IMR-90 (cell line): ENCODE results near the gene UBASH3A. TPM values are rescaled to one million over a fixed set of nuclear protein-coding genes. Genes with fewer than 3 reads are reported as not detected.

Experiments used
- ATAC-seq: fragments of 200-7000 bp; cut with Tn5 transposase; 2 replicates; pipeline ENCODE4 v1.9.1; 2020; ENCODE audit warnings: low read depth, mild to moderate bottlenecking, moderate library complexity
- BruUV-seq: library from RNA; stranded (reverse); fragments of 400-500 nt; replicated peaks from 2 replicates; lab custom pipeline; 2021; lab: Mats Ljungman, UMichigan
- CTCF ChIA-PET: fragments of 300-600 bp; formaldehyde crosslinking; extraction: SDS; loops from one replicate; lab custom pipeline; 2021; ENCODE audit warnings: antibody characterized with exemption; lab: Yijun Ruan, JAX
- POLR2A ChIA-PET: fragments of 300-600 bp; sonication (Branson Sonifier 250); formaldehyde crosslinking; loops from one replicate; lab custom pipeline; 2022; ENCODE audit warnings: antibody characterized with exemption; ENCODE audit not compliant: unreplicated experiment; lab: Charles Lee
- DNase-seq: peaks from one replicate; pipeline ENCODE4 v3.0.0; 2013
- H2AFZ ChIP-seq: replicated peaks from 2 replicates; pipeline ENCODE3; 2013; ENCODE audit warnings: low read length, mild to moderate bottlenecking; ENCODE audit not compliant: poor library complexity
- H2AK5ac ChIP-seq: 2 replicates; pipeline ENCODE4 v1.6.1; 2013; ENCODE audit warnings: low read depth, low read length, inconsistent platforms
- H2AK9ac ChIP-seq: replicated peaks from 2 replicates; pipeline ENCODE3; 2013; ENCODE audit warnings: mild to moderate bottlenecking, low read depth, low read length, moderate library complexity; ENCODE audit not compliant: poor library complexity
- H2BK120ac ChIP-seq: 2 replicates; pipeline ENCODE4 v1.6.1; 2013; ENCODE audit warnings: low read depth, low read length, inconsistent platforms
- H2BK15ac ChIP-seq: 3 replicates; pipeline ENCODE4 v1.6.1; 2013; ENCODE audit warnings: low read depth, low read length, inconsistent platforms
- H2BK20ac ChIP-seq: 2 replicates; pipeline ENCODE4 v1.6.1; 2013; ENCODE audit warnings: low read depth, mild to moderate bottlenecking, inconsistent platforms, low read length, moderate library complexity
- H2BK5ac ChIP-seq: 2 replicates; pipeline ENCODE4 v1.6.1; 2013; ENCODE audit warnings: mild to moderate bottlenecking, low read depth, low read length, inconsistent platforms; ENCODE audit not compliant: poor library complexity, severe bottlenecking
- H3K14ac ChIP-seq: replicated peaks from 2 replicates; pipeline ENCODE4 v1.6.1; 2013; ENCODE audit warnings: low read depth, low read length, inconsistent platforms
- H3K18ac ChIP-seq: 2 replicates; pipeline ENCODE4 v1.6.1; 2013; ENCODE audit warnings: low read depth, low read length, control low read depth
- H3K23ac ChIP-seq: 2 replicates; pipeline ENCODE4 v1.6.1; 2013; ENCODE audit warnings: low read depth, low read length, inconsistent platforms
- H3K27ac ChIP-seq: 2 replicates; pipeline ENCODE4 v1.5.1; 2013; ENCODE audit warnings: mild to moderate bottlenecking, control low read depth, low read length; ENCODE audit not compliant: insufficient read depth
- H3K27me3 ChIP-seq: 2 replicates; pipeline ENCODE4 v1.6.1; 2013; ENCODE audit warnings: low read length; ENCODE audit not compliant: control insufficient read depth, insufficient read depth
- H3K36me3 ChIP-seq: 2 replicates; pipeline ENCODE4 v1.6.1; 2013; ENCODE audit warnings: low read length, mixed read lengths; ENCODE audit not compliant: control insufficient read depth, insufficient read depth
- H3K4ac ChIP-seq: 2 replicates; pipeline ENCODE4 v1.6.1; 2013; ENCODE audit warnings: low read depth, low read length, inconsistent platforms
- H3K4me1 ChIP-seq: 2 replicates; pipeline ENCODE4 v1.6.1; 2013; ENCODE audit warnings: low read length, mixed read lengths; ENCODE audit not compliant: control insufficient read depth, insufficient read depth
- H3K4me2 ChIP-seq: 2 replicates; pipeline ENCODE4 v1.6.1; 2013; ENCODE audit warnings: low read depth, mild to moderate bottlenecking, control low read depth, low read length, moderate library complexity
- H3K4me3 ChIP-seq: 2 replicates; pipeline ENCODE4 v1.5.1; 2013; ENCODE audit warnings: low read depth, mild to moderate bottlenecking, control low read depth, low read length, moderate library complexity; ENCODE audit not compliant: insufficient read depth
- H3K56ac ChIP-seq: 2 replicates; pipeline ENCODE4 v1.6.1; 2013; ENCODE audit warnings: low read length, inconsistent platforms; ENCODE audit not compliant: insufficient read depth; ENCODE audit errors: extremely low read depth
- H3K79me1 ChIP-seq, 2 experiments: 2 replicates each; pipeline ENCODE4 v1.6.1; 2013; ENCODE audit warnings: low read length in 2 of 2, inconsistent platforms in 1 of 2, low read depth in 1 of 2
- H3K9ac ChIP-seq: 2 replicates; pipeline ENCODE4 v1.6.1; 2013; ENCODE audit warnings: low read depth, low read length, control low read depth
- H3K9me1 ChIP-seq: 2 replicates; pipeline ENCODE4 v1.6.1; 2013; ENCODE audit warnings: low read length, inconsistent platforms; ENCODE audit not compliant: insufficient read depth
- H3K9me3 ChIP-seq: 2 replicates; pipeline ENCODE4 v1.6.1; 2013; ENCODE audit warnings: low read length; ENCODE audit not compliant: control insufficient read depth, insufficient read depth
- H4K20me1 ChIP-seq: 2 replicates; pipeline ENCODE4 v1.6.1; 2013; ENCODE audit warnings: low read length, inconsistent platforms; ENCODE audit not compliant: insufficient read depth
- H4K5ac ChIP-seq: 2 replicates; pipeline ENCODE4 v1.6.1; 2013; ENCODE audit warnings: mild to moderate bottlenecking, low read depth, low read length, control low read depth
- H4K8ac ChIP-seq, 2 experiments: 2 replicates each; pipeline ENCODE4 v1.6.1; 2013; ENCODE audit warnings: low read depth in 2 of 2, low read length in 2 of 2, control low read depth in 1 of 2, inconsistent platforms in 1 of 2
- H4K91ac ChIP-seq: 2 replicates; pipeline ENCODE4 v1.6.1; 2013; ENCODE audit warnings: low read depth, low read length, inconsistent platforms; ENCODE audit not compliant: insufficient read depth
- BHLHE40 ChIP-seq: fragments of 150-350 bp; IDR thresholded peaks from 2 replicates; pipeline ENCODE4 v1.6.1; 2016; ENCODE audit warnings: mild to moderate bottlenecking, low read depth, low read length
- CEBPB ChIP-seq: IDR thresholded peaks from 2 replicates; pipeline ENCODE4 v1.6.1; 2012; ENCODE audit warnings: low read depth, low read length, improper control_type of control experiment
- CTCF ChIP-seq: conservative IDR thresholded peaks from 2 replicates; pipeline ENCODE4 v1.5.1; 2012; ENCODE audit warnings: mild to moderate bottlenecking, low read depth, low read length, improper control_type of control experiment
- MAFK ChIP-seq: IDR thresholded peaks from 2 replicates; pipeline ENCODE4 v1.6.1; 2012; ENCODE audit warnings: low read depth, low read length, improper control_type of control experiment
- MAZ ChIP-seq: IDR thresholded peaks from 2 replicates; pipeline ENCODE4 v1.6.1; 2012; ENCODE audit warnings: low read depth, mild to moderate bottlenecking, low read length, improper control_type of control experiment, moderate library complexity, borderline replicate concordance
- MXI1 ChIP-seq: IDR thresholded peaks from 2 replicates; pipeline ENCODE4 v1.6.1; 2012; ENCODE audit warnings: low read depth, mild to moderate bottlenecking, low read length, moderate library complexity, borderline replicate concordance
- POLR2A ChIP-seq: IDR thresholded peaks from 2 replicates; pipeline ENCODE4 v1.6.1; 2012; ENCODE audit warnings: mild to moderate bottlenecking, low read depth, low read length
- RAD21 ChIP-seq: IDR thresholded peaks from 2 replicates; pipeline ENCODE4 v1.6.1; 2012; ENCODE audit warnings: low read length, improper control_type of control experiment
- SMC3 ChIP-seq: fragments of 150-350 bp; IDR thresholded peaks from 2 replicates; pipeline ENCODE4 v1.6.1; 2016; ENCODE audit warnings: low read depth, mild to moderate bottlenecking, antibody characterized with exemption, low read length, moderate library complexity
- whole genome bisulfite sequencing, 2 experiments: methylation state at CpG; one replicate each; pipeline versions ENCODE4 v1.1.5 to v1.1.7; 2013; ENCODE audit warnings: missing lambda C conversion rate in 2 of 2; ENCODE audit not compliant: insufficient read length in 1 of 2; ENCODE audit errors: extremely low coverage in 2 of 2; 5-methylcytosine and 5-hydroxymethylcytosine counted together
- dilution Hi-C: fragments of 300-500 bp; cut with HindIII; formaldehyde crosslinking; loops from one replicate; pipeline ENCODE4 v1.14.3; 2018; ENCODE audit warnings: low sequenced_read_pairs; ENCODE audit not compliant: unreplicated experiment
- in situ Hi-C: fragments of 300-500 bp; cut with MboI; formaldehyde crosslinking; loops from 3 replicates; pipeline ENCODE4 v1.14.3; 2019; ENCODE audit warnings: low sequenced_read_pairs, inconsistent platforms, mixed read lengths
- intact Hi-C: fragments of 100-400 bp; cut with micrococcal nuclease; formaldehyde crosslinking; loops from 2 replicates; pipeline ENCODE4 v1.10.0; 2022
- polyA plus RNA-seq, 3 experiments: library from polyadenylated mRNA; depleted of rRNA; stranded (reverse); fragments of >200 nt; gene quantifications; 2 replicates each; pipeline ENCODE4 v1.2.3, GENCODE V29; 2012; ENCODE audit warnings: low replicate concordance in 1 of 3
- total RNA-seq: library from RNA; depleted of rRNA; stranded (reverse); fragments of >200 nt; gene quantifications from 2 replicates; pipeline ENCODE4 v1.2.3, GENCODE V29; 2012
- TF ChIP-seq, protein P1 (sequence below): fragments of 150-350 bp; IDR thresholded peaks from 2 replicates; pipeline ENCODE4 v1.6.1; 2016; ENCODE audit warnings: low read depth, mild to moderate bottlenecking, low read length, moderate library complexity, borderline replicate concordance

UBASH3A gene
- total and polyA plus RNA-seq, 2 of the 4 experiments (the other 2 are of a cell fraction) = not detected

DNA sequence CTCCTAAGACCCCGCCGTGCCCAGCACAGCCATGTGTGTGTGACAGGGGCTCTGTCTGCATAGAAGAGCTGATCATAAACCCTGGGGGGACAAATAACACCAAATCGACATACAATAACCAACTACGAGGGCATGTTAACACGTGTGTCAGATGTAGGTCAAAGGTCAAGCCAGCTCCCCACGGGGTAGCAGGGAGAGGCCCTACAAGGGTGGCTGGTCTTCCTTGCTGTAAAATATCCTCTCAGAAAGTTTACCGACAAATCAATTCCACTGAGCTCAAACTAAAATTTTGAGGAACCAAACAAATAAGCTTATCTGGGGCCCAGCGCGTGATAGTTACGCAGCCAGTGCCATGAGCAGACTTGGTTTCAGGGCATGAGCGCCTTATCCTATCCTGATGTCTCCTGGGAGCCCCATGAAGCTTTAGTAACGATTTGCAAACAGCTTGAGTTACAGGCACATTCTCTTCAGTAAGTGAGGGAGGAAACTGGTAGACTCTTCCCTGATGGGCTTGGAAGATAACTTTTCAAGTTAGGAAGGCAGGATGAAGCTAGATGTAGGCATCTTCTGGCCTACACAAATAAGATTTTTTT lies 5.2 kb upstream of the UBASH3A start:
- Histone ChIP-seq H4K91ac (no peak overlapping the region), H3K4me1 (no peaks in the 10 kb centered on the region), H4K5ac (no peak overlapping the region), H3K9ac (no peak overlapping the region), H4K20me1 (no peaks in the 10 kb centered on the region), H3K23ac (no peak overlapping the region), H2BK20ac (no peak overlapping the region), H2AK5ac (no peak overlapping the region), H2AFZ (no peak overlapping the region), H3K9me1 (no peaks in the 10 kb centered on the region), H3K4me3 (no peak overlapping the region), H3K36me3 (no peaks in the 10 kb centered on the region), H2BK15ac (no peak overlapping the region), H2BK120ac (no peak overlapping the region), H3K4me2 (no peak overlapping the region), H2BK5ac (no peak overlapping the region), H3K27ac (no peak overlapping the region), H3K14ac (no peak overlapping the region), H4K8ac (no peak overlapping the region), H3K27me3 (peaks cover 12% of the 10 kb centered on the region), H2AK9ac (no peak overlapping the region), H3K56ac (no peak overlapping the region), H3K9me3 (no peaks in the 10 kb centered on the region), H3K18ac (no peak overlapping the region), H3K79me1 (no peaks in the 10 kb centered on the region), H3K4ac (no peak overlapping the region)
- no peak for TF ChIP-seq MAZ
- TF ChIP-seq MAFK = no peak
- no peak for TF ChIP-seq MXI1
- TF ChIP-seq POLR2A = no peak
- TF ChIP-seq BHLHE40 = no peak
- TF ChIP-seq SMC3 = no peak
- no peak for TF ChIP-seq RAD21
- TF ChIP-seq CTCF = no peak
- TF ChIP-seq CEBPB = no peak
- TF ChIP-seq, protein P1, sequence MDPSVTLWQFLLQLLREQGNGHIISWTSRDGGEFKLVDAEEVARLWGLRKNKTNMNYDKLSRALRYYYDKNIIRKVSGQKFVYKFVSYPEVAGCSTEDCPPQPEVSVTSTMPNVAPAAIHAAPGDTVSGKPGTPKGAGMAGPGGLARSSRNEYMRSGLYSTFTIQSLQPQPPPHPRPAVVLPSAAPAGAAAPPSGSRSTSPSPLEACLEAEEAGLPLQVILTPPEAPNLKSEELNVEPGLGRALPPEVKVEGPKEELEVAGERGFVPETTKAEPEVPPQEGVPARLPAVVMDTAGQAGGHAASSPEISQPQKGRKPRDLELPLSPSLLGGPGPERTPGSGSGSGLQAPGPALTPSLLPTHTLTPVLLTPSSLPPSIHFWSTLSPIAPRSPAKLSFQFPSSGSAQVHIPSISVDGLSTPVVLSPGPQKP = no peak
- dilution Hi-C loops (no loop called here), intact Hi-C loops (no loop called here), in situ Hi-C loops (no loop called here)
- ChIA-PET CTCF (no interaction called here), POLR2A (no interaction called here)
- BruUV-seq = no TSS peak
- ATAC-seq = no peak
- 0% methylated on average over 2 of the region's 12 CpGs; no CpG with 5 or more reads in 1 of the 2 experiments for WGBS, 2 experiments
- DNase-seq = no peak
